Lower lobe of right lung (tissue), 2 donors: ENCODE results near the gene GRAP2. TPM values are rescaled to one million over a fixed set of nuclear protein-coding genes. Genes with fewer than 3 reads are reported as not detected.

Experiments
- ATAC-seq, 2 donors: fragments of 200-7000 bp; cut with Tn5 transposase; one replicate each; pipeline ENCODE4 v1.9.1; 2020 to 2022; ENCODE audit warnings: mild to moderate bottlenecking in 2 of 2, moderate library complexity in 2 of 2
- DNase-seq: peaks from one replicate; pipeline ENCODE4 v3.0.0-alpha.2; 2020
- H3K27ac ChIP-seq: fragments of 200-600 bp; one replicate; pipeline ENCODE4 v1.8.0; 2022
- H3K27me3 ChIP-seq: fragments of 200-600 bp; one replicate; pipeline ENCODE4 v1.8.0; 2022; ENCODE audit warnings: low read depth
- H3K36me3 ChIP-seq: fragments of 200-600 bp; one replicate; pipeline ENCODE4 v1.8.0; 2022; ENCODE audit warnings: mild to moderate bottlenecking
- H3K4me1 ChIP-seq: fragments of 200-600 bp; one replicate; pipeline ENCODE4 v1.8.0; 2022
- H3K4me3 ChIP-seq: fragments of 200-600 bp; one replicate; pipeline ENCODE4 v1.8.0; 2022; ENCODE audit warnings: mild to moderate bottlenecking
- H3K9me3 ChIP-seq: fragments of 200-600 bp; one replicate; pipeline ENCODE4 v1.8.0; 2022
- CTCF ChIP-seq: fragments of 200-600 bp; IDR thresholded peaks from one replicate; pipeline ENCODE4 v1.8.0; 2022; ENCODE audit warnings: antibody characterized with exemption, mild to moderate bottlenecking
- intact Hi-C: fragments of 100-400 bp; cut with DNase I; formaldehyde crosslinking; loops from one replicate; pipeline ENCODE4 v1.11.0; 2022
- total RNA-seq: library from RNA; stranded (reverse); fragmentation: NEBNext Ultra II Directional; extraction: Animal tissue kit (Norgen Biotek cat#: 25700); gene quantifications from one replicate; pipeline ENCODE4 v1.2.1, GENCODE V29; 2021
- donor health status: DM: no; HTN: yes; CAD: no; lungs with severe emphysema.

Gene GRAP2
- total RNA-seq, 1 donor from 2014 or later = 9.5 TPM

GRCh38 chr22:39908737-39909136, 7.9 kb downstream of the GRAP2 start:
- H3K27ac ChIP-seq = no peak overlapping the region
- H3K36me3 ChIP-seq = no peaks in the 10 kb centered on the region
- no peak overlapping the region for H3K4me3 ChIP-seq
- intact Hi-C loops = no loop called here
- no peak for DNase-seq
- no peaks in the 10 kb centered on the region for H3K4me1 ChIP-seq
- peaks cover 50% of the 10 kb centered on the region for H3K27me3 ChIP-seq
- no peaks in the 10 kb centered on the region for H3K9me3 ChIP-seq
- no peak for TF ChIP-seq CTCF
- ATAC-seq = no peak

GRCh38 chr22:39910876-39911613, 10.2 kb downstream of the GRAP2 start:
- H3K36me3 ChIP-seq = no peaks in the 10 kb centered on the region
- no peak for ATAC-seq
- H3K4me3 ChIP-seq = no peak overlapping the region
- H3K4me1 ChIP-seq = no peaks in the 10 kb centered on the region
- no peak for DNase-seq
- no peak for TF ChIP-seq CTCF
- no peaks in the 10 kb centered on the region for H3K9me3 ChIP-seq
- no peak overlapping the region for H3K27ac ChIP-seq
- intact Hi-C loops = no loop called here
- peaks cover 63% of the 10 kb centered on the region for H3K27me3 ChIP-seq

- peaks cover 17% of the 10 kb centered on the region for H3K4me1 ChIP-seq
- H3K9me3 ChIP-seq = no peaks in the 10 kb centered on the region
- DNase-seq (no peak), ATAC-seq (no peak)
- intact Hi-C loops = no loop called here
- no peak overlapping the region for H3K27ac ChIP-seq
- no peak overlapping the region for H3K4me3 ChIP-seq
- TF ChIP-seq CTCF = no peak
- H3K36me3 ChIP-seq = no peaks in the 10 kb centered on the region
- H3K27me3 ChIP-seq = peaks cover 59% of the 10 kb centered on the region
Measured at GRCh38 chr22:39913321-39913720, 12.4 kb downstream of the GRAP2 start.

GRCh38 chr22:39913886-39914285, 13.0 kb downstream of the GRAP2 start:
- ATAC-seq (no peak), DNase-seq (no peak)
- Histone ChIP-seq H3K27ac (no peak overlapping the region), H3K36me3 (no peaks in the 10 kb centered on the region), H3K4me3 (no peak overlapping the region), H3K4me1 (peaks cover 21% of the 10 kb centered on the region), H3K9me3 (no peaks in the 10 kb centered on the region), H3K27me3 (peaks cover 61% of the 10 kb centered on the region)
- intact Hi-C loops = no loop called here
- TF ChIP-seq CTCF = no peak

- no peaks in the 10 kb centered on the region for H3K9me3 ChIP-seq
- no peak overlapping the region for H3K4me3 ChIP-seq
- ATAC-seq (no peak), DNase-seq (no peak)
- H3K27ac ChIP-seq = no peak overlapping the region
- H3K36me3 ChIP-seq = no peaks in the 10 kb centered on the region
- no peak for TF ChIP-seq CTCF
- peaks cover 64% of the 10 kb centered on the region for H3K27me3 ChIP-seq
- intact Hi-C loops = no loop called here
- H3K4me1 ChIP-seq = peaks cover 23% of the 10 kb centered on the region
Measured at GRCh38 chr22:39914584-39914983, 13.7 kb downstream of the GRAP2 start.
